ENCODE results near the gene KCNIP4. TPM values are rescaled to one million over a fixed set of nuclear protein-coding genes. Genes with fewer than 3 reads are reported as not detected.

The KCNIP4 gene
- polyA plus RNA-seq, 1 donor (not counting 4 experiments of a cell fraction or from before 2014, with no cell fraction given), result 0.07 TPM

- no peaks in the 10 kb centered on the region for H3K36me3 ChIP-seq (ENCODE audit: control insufficient read depth in 2 of 2, extremely low read depth in 1 of 2, insufficient read depth in 2 of 2, low read length in 2 of 2)
- dilution Hi-C loops (cut with MboI; ENCODE audit: extremely low pct_ligation_motif_present, low sequenced_read_pairs), result loop anchor here (10.0 kb wide), 1 partner anchor 248 kb away; no protein-coding TSS in a partner anchor
- FAIRE-seq, result no peak
Measured at GRCh38 chr4:21752616-21753015, 196.0 kb downstream of the KCNIP4 start.

GRCh38 chr4:21749924-21750323 is 198.6 kb downstream of the KCNIP4 start:
- Histone ChIP-seq H3K27me3 (ENCODE audit: control insufficient read depth, extremely low read depth, insufficient read depth, low read length) (no peaks in the 10 kb centered on the region), H2AFZ (ENCODE audit: control insufficient read depth, low read length) (no peak overlapping the region), H4K20me1 (ENCODE audit: control insufficient read depth, extremely low read depth, insufficient read depth, low read length) (no peaks in the 10 kb centered on the region), H3K4me2 (ENCODE audit: control insufficient read depth, extremely low read depth, insufficient read depth, low read depth, low read length) (no peak overlapping the region), H3K9me3 (ENCODE audit: control insufficient read depth, low read depth, low read length) (no peaks in the 10 kb centered on the region), H3K36me3 (ENCODE audit: control insufficient read depth in 2 of 2, extremely low read depth in 1 of 2, insufficient read depth in 2 of 2, low read length in 2 of 2) (no peaks in the 10 kb centered on the region), H3K27ac (ENCODE audit: control insufficient read depth, insufficient read depth, low read length) (no peak overlapping the region), H3K9ac (ENCODE audit: control insufficient read depth, extremely low read depth, insufficient read depth, low read length) (no peak overlapping the region), H3K9me1 (ENCODE audit: control insufficient read depth, extremely low read depth, insufficient read depth, low read length) (no peaks in the 10 kb centered on the region), H3K4me3 (ENCODE audit: control insufficient read depth in 2 of 3, extremely low read depth in 1 of 3, insufficient read depth in 2 of 3, low read depth in 1 of 3, low read length in 3 of 3) (no peak overlapping the region), H3K79me2 (ENCODE audit: control insufficient read depth, insufficient read depth, low read length) (no peaks in the 10 kb centered on the region), H3K4me1 (ENCODE audit: control insufficient read depth, extremely low read depth, insufficient read depth, low read length) (no peaks in the 10 kb centered on the region)
- TF ChIP-seq CTCF (optimal IDR thresholded peaks at IDR 0.05 in 1 of 3, IDR thresholded peaks at IDR 0.05 in 1 of 3, conservative IDR thresholded peaks at IDR 0.05 in 1 of 3; ENCODE audit: extremely low read depth in 1 of 3, insufficient read depth in 2 of 3, low read length in 3 of 3) (no peak), EZH2 (IDR thresholded peaks at IDR 0.05; ENCODE audit: low read length) (no peak)
- dilution Hi-C loops (cut with MboI; ENCODE audit: extremely low pct_ligation_motif_present, low sequenced_read_pairs), result loop anchor here (10.0 kb wide), 1 partner anchor 245 kb away; no protein-coding TSS in a partner anchor
- DNase-seq (ENCODE audit: low read depth, low spot score), result no peak
- no peak for FAIRE-seq

More at GRCh38 chr4:21752616-21753015, 196.0 kb downstream of the KCNIP4 start:
- Histone ChIP-seq H3K9ac (ENCODE audit: control insufficient read depth, extremely low read depth, insufficient read depth, low read length) (no peak overlapping the region), H3K9me3 (ENCODE audit: control insufficient read depth, low read depth, low read length) (no peaks in the 10 kb centered on the region), H3K4me3 (ENCODE audit: control insufficient read depth in 2 of 3, extremely low read depth in 1 of 3, insufficient read depth in 2 of 3, low read depth in 1 of 3, low read length in 3 of 3) (no peak overlapping the region), H3K4me2 (ENCODE audit: control insufficient read depth, extremely low read depth, insufficient read depth, low read depth, low read length) (no peak overlapping the region), H3K4me1 (ENCODE audit: control insufficient read depth, extremely low read depth, insufficient read depth, low read length) (no peaks in the 10 kb centered on the region), H3K79me2 (ENCODE audit: control insufficient read depth, insufficient read depth, low read length) (no peaks in the 10 kb centered on the region), H2AFZ (ENCODE audit: control insufficient read depth, low read length) (no peak overlapping the region), H3K9me1 (ENCODE audit: control insufficient read depth, extremely low read depth, insufficient read depth, low read length) (no peaks in the 10 kb centered on the region), H3K27ac (ENCODE audit: control insufficient read depth, insufficient read depth, low read length) (no peak overlapping the region), H3K27me3 (ENCODE audit: control insufficient read depth, extremely low read depth, insufficient read depth, low read length) (no peaks in the 10 kb centered on the region), H4K20me1 (ENCODE audit: control insufficient read depth, extremely low read depth, insufficient read depth, low read length) (no peaks in the 10 kb centered on the region)
- DNase-seq (ENCODE audit: low read depth, low spot score), result no peak
- TF ChIP-seq EZH2 (IDR thresholded peaks at IDR 0.05; ENCODE audit: low read length) (no peak), CTCF (optimal IDR thresholded peaks at IDR 0.05 in 1 of 3, IDR thresholded peaks at IDR 0.05 in 1 of 3, conservative IDR thresholded peaks at IDR 0.05 in 1 of 3; ENCODE audit: extremely low read depth in 1 of 3, insufficient read depth in 2 of 3, low read length in 3 of 3) (no peak)

Data from keratinocyte (primary cell).